KG1 (cell line): ENCODE data around the gene DNAH10.
"Not testable (repeated sequence)": the region's sequence is repeated elsewhere in the genome, so short reads cannot be mapped to it uniquely, and the experiment has no call there.

Experiments
- DNase-seq: peaks from one replicate; lab custom pipeline; 2025; lab: John Stamatoyannopoulos, UW

DNAH10 gene

GRCh38 chr12:123908884-123909725, 147.0 kb downstream of the DNAH10 start:
- no peak for DNase-seq

- no peak for DNase-seq
Observed at GRCh38 chr12:123910057-123910456, 148.0 kb downstream of the DNAH10 start.

- DNase-seq: no peak
Observed at GRCh38 chr12:123910761-123911193, 148.7 kb downstream of the DNAH10 start.

- DNase-seq: not testable (repeated sequence)
Observed at GRCh38 chr12:123911672-123912409, 149.7 kb downstream of the DNAH10 start.

- DNase-seq: no peak
Observed at GRCh38 chr12:123912415-123913380, 150.6 kb downstream of the DNAH10 start.

- no peak for DNase-seq
Observed at GRCh38 chr12:123914726-123915333, 152.7 kb downstream of the DNAH10 start.

GRCh38 chr12:123916729-123917128, 154.6 kb downstream of the DNAH10 start:
- DNase-seq: no peak

- DNase-seq: no peak
Observed at GRCh38 chr12:123917337-123917850, 155.3 kb downstream of the DNAH10 start.

- no peak for DNase-seq
Observed at GRCh38 chr12:123919980-123920360, 157.9 kb downstream of the DNAH10 start.

- no peak for DNase-seq
Observed at GRCh38 chr12:123923038-123923437, 160.9 kb downstream of the DNAH10 start.

- DNase-seq: no peak
Observed at GRCh38 chr12:123923927-123924326, 161.8 kb downstream of the DNAH10 start.

GRCh38 chr12:123924539-123924938, 162.4 kb downstream of the DNAH10 start:
- DNase-seq: no peak

GRCh38 chr12:123928274-123928865, 166.3 kb downstream of the DNAH10 start:
- no peak for DNase-seq

- DNase-seq: no peak
Observed at GRCh38 chr12:123928897-123929296, 166.8 kb downstream of the DNAH10 start.

- DNase-seq: no peak
Observed at GRCh38 chr12:123929946-123930583, 168.0 kb downstream of the DNAH10 start.

GRCh38 chr12:123931686-123932321, 169.7 kb downstream of the DNAH10 start:
- no peak for DNase-seq

- DNase-seq: no peak
Observed at GRCh38 chr12:123933214-123933613, 171.1 kb downstream of the DNAH10 start.

- DNase-seq: no peak
Observed at GRCh38 chr12:123934016-123934620, 172.0 kb downstream of the DNAH10 start.

GRCh38 chr12:123934829-123935228, 172.7 kb downstream of the DNAH10 start:
- DNase-seq: no peak

- DNase-seq: no peak
Observed at GRCh38 chr12:123935956-123936355, 173.9 kb downstream of the DNAH10 start.
